Suprapubic skin (tissue), 4 donors: ENCODE results near the gene CLCA4. TPM values are rescaled to one million over a fixed set of nuclear protein-coding genes. Genes with fewer than 3 reads are reported as not detected.

ENCODE experiments used
- DNase-seq, 2 donors: peaks; one replicate each; pipeline ENCODE4 v3.0.0-alpha.2; 2019; ENCODE audit warnings: low spot score in 2 of 2
- H3K27ac ChIP-seq: fragments of 200-600 bp; sonication (generic); one replicate; pipeline ENCODE4 v1.5.1; 2019
- H3K27me3 ChIP-seq: fragments of 200-600 bp; sonication (generic); one replicate; pipeline ENCODE4 v1.5.1; 2019
- H3K36me3 ChIP-seq: fragments of 200-600 bp; sonication (generic); one replicate; pipeline ENCODE4 v1.5.1; 2019
- H3K4me1 ChIP-seq: fragments of 200-600 bp; sonication (generic); one replicate; pipeline ENCODE4 v1.5.1; 2019
- H3K4me3 ChIP-seq: fragments of 200-600 bp; sonication (generic); one replicate; pipeline ENCODE4 v1.5.1; 2019; ENCODE audit warnings: mild to moderate bottlenecking
- H3K9me3 ChIP-seq: fragments of 200-600 bp; sonication (generic); one replicate; pipeline ENCODE4 v1.5.1; 2019
- EP300 ChIP-seq: sonication (generic); formaldehyde crosslinking; IDR thresholded peaks from one replicate; pipeline ENCODE4 v1.6.1; 2017; ENCODE audit warnings: antibody characterized with exemption
- POLR2A ChIP-seq, 2 donors: fragments of 450-650 bp; IDR thresholded peaks; one replicate each; pipeline ENCODE4 v1.6.1; 2017; ENCODE audit warnings: antibody characterized with exemption in 2 of 2, mild to moderate bottlenecking in 2 of 2, moderate library complexity in 2 of 2
- POLR2AphosphoS5 ChIP-seq, 3 donors: sonication (generic); formaldehyde crosslinking; IDR thresholded peaks; one replicate each; pipeline ENCODE4 v1.6.1; 2017; ENCODE audit warnings: antibody characterized with exemption in 3 of 3
- WGBS: methylation state at CpG from one replicate; pipeline ENCODE4 v1.1.5; 2018; 5-methylcytosine and 5-hydroxymethylcytosine counted together
- total RNA-seq, 4 donors: library from RNA; depleted of rRNA; stranded (reverse); fragments of >200 nt; gene quantifications; one replicate each; pipeline ENCODE4 v1.1.0, GENCODE V29; 2016
- TF ChIP-seq, protein P1 (sequence below), 2 donors: fragments of 200-600 bp in 1 of 2; fragments of 450-650 bp in 1 of 2; sonication (generic) in 1 of 2; IDR thresholded peaks; one replicate each; pipeline ENCODE4 v1.5.1; 2016 to 2019; ENCODE audit warnings: antibody characterized with exemption in 2 of 2, mild to moderate bottlenecking in 1 of 2, moderate library complexity in 1 of 2

The CLCA4 gene
- total RNA-seq, 4 donors from 2014 or later: 1.4 to 2.3 (median 1.6) TPM

DNA sequence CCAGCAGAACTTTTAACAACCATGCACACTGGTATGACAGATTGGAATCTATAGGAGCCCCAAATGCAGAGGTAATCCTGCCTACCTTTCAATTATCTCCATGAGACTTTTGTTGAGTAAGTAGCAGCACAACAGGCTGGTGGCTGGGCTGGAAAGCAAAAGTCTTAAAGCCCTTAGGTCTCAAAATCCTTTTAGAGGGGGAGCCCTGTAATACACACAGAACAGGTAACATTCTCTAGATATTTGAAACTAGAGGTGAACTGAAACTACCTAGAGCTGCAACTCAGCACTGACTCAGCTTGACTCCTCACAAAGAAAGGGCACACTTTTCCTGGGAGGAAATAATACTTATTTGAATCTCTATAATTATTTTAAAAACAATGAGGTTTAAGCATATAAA is 71.5 kb downstream of the CLCA4 start:
- H3K36me3 ChIP-seq: no peaks in the 10 kb centered on the region
- DNase-seq: no peak
- no peak overlapping the region for H3K4me3 ChIP-seq
- H3K27me3 ChIP-seq: no peaks in the 10 kb centered on the region
- no peak for TF ChIP-seq POLR2A (IDR thresholded peaks at IDR 0.05)
- TF ChIP-seq, protein P1, sequence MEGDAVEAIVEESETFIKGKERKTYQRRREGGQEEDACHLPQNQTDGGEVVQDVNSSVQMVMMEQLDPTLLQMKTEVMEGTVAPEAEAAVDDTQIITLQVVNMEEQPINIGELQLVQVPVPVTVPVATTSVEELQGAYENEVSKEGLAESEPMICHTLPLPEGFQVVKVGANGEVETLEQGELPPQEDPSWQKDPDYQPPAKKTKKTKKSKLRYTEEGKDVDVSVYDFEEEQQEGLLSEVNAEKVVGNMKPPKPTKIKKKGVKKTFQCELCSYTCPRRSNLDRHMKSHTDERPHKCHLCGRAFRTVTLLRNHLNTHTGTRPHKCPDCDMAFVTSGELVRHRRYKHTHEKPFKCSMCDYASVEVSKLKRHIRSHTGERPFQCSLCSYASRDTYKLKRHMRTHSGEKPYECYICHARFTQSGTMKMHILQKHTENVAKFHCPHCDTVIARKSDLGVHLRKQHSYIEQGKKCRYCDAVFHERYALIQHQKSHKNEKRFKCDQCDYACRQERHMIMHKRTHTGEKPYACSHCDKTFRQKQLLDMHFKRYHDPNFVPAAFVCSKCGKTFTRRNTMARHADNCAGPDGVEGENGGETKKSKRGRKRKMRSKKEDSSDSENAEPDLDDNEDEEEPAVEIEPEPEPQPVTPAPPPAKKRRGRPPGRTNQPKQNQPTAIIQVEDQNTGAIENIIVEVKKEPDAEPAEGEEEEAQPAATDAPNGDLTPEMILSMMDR (IDR thresholded peaks at IDR 0.05): no peak
- no peak for TF ChIP-seq EP300
- TF ChIP-seq POLR2AphosphoS5 (IDR thresholded peaks at IDR 0.05): no peak
- H3K4me1 ChIP-seq: no peaks in the 10 kb centered on the region
- no peak overlapping the region for H3K27ac ChIP-seq
- peaks cover 4% of the 10 kb centered on the region for H3K9me3 ChIP-seq

DNA sequence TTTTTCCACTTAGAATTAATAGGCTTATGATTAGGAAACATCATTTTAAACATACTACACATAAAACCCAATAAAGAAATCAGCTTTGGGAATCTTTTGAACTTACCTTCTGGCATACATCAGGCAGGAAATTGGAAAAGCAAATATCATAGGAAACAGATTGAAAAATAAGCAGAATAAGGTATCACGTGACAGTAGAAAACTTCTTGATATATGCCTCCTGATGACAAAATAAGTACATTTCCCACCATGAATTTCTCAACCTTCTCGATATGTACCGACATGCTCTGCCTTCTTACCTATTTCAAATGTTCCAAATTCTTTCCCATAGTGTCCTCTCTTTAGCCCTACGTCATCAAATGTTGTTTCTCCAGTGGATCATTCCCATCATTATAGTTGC is 72.4 kb downstream of the CLCA4 start:
- 81% methylated on average over 4 of the region's 4 CpGs for WGBS
- H3K27me3 ChIP-seq: no peaks in the 10 kb centered on the region
- no peaks in the 10 kb centered on the region for H3K9me3 ChIP-seq
- H3K4me1 ChIP-seq: no peaks in the 10 kb centered on the region
- no peak overlapping the region for H3K27ac ChIP-seq
- DNase-seq: no peak
- H3K36me3 ChIP-seq: no peaks in the 10 kb centered on the region
- no peak overlapping the region for H3K4me3 ChIP-seq
- TF ChIP-seq, protein P1 (IDR thresholded peaks at IDR 0.05): no peak
- TF ChIP-seq POLR2AphosphoS5 (IDR thresholded peaks at IDR 0.05) (no peak), POLR2A (IDR thresholded peaks at IDR 0.05) (no peak), EP300 (no peak)

DNA sequence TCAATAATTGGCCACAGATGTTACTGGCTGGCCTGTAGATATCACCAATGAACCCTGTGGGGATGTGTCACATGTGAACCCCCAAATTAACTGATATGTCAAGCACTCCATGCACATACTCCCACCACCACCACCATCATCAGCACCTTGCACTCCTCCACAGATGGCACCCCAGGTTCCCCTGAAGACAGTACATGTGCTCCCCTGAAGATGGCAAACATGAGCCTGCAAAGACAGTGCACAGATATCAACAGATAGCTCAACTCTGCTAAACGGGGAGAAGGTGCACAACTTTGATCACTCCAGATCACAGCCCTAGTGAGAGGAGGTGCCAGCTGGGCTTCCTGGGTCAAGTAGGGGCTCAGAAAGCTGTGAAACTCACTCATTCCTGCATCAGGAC is 74.4 kb downstream of the CLCA4 start:
- no peak for DNase-seq
- 36% methylated on average over 1 of the region's 1 CpG for WGBS
- TF ChIP-seq POLR2A (IDR thresholded peaks at IDR 0.05) (no peak), POLR2AphosphoS5 (IDR thresholded peaks at IDR 0.05) (no peak), EP300 (no peak)
- TF ChIP-seq, protein P1 (IDR thresholded peaks at IDR 0.05): no peak

More for the DNA sequence above, 74.4 kb downstream of the CLCA4 start:
- Histone ChIP-seq H3K4me3 (no peak overlapping the region), H3K4me1 (no peaks in the 10 kb centered on the region), H3K27me3 (no peaks in the 10 kb centered on the region), H3K27ac (no peak overlapping the region), H3K9me3 (no peaks in the 10 kb centered on the region), H3K36me3 (no peaks in the 10 kb centered on the region)

Other genes starting within 250 kb of the CLCA4 start
- gene ODF2L, start 150.8 kb upstream of the CLCA4 start, total RNA-seq: 10 to 100 TPM; 16.6 to 33.4 (median 23.5) TPM
- gene CLCA2, start 122.9 kb upstream of the CLCA4 start, total RNA-seq: 100 to 1,000 TPM in 3 of 4 donors, 10 to 100 TPM in 1; 49.3 to 147 (median 112) TPM
- gene CLCA1, start 78.2 kb upstream of the CLCA4 start, total RNA-seq: not detected
- gene SH3GLB1, start 157.5 kb downstream of the CLCA4 start, total RNA-seq: 10 to 100 TPM; 41.4 to 65.3 (median 52.4) TPM